ENCODE data around the gene TMEM175. TPM values are rescaled to one million over a fixed set of nuclear protein-coding genes. Genes with fewer than 3 reads are reported as not detected.

The TMEM175 gene
- total and polyA plus RNA-seq, 9 of the 15 experiments (the other 6 are each of a cell fraction or from before 2014, with no cell fraction given): 0.13 to 30.9 (median 9.4) TPM

GRCh38 chr4:931960-932712, at the start of gene TMEM175, which contains the start of gene GAK (continued):
- TF ChIP-seq, protein P1, sequence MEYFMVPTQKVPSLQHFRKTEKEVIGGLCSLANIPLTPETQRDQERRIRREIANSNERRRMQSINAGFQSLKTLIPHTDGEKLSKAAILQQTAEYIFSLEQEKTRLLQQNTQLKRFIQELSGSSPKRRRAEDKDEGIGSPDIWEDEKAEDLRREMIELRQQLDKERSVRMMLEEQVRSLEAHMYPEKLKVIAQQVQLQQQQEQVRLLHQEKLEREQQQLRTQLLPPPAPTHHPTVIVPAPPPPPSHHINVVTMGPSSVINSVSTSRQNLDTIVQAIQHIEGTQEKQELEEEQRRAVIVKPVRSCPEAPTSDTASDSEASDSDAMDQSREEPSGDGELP (CRISPR knock-in tag; IDR thresholded peaks at IDR 0.05; ENCODE audit: borderline replicate concordance): peak; percentile 77; the same call in 1 of the 2 replicates
- TF ChIP-seq RBM14 (IDR thresholded peaks at IDR 0.05; ENCODE audit: borderline replicate concordance, insufficient read depth, low read depth, low read length) (no peak), CREB1 (IDR thresholded peaks at IDR 0.05) (peak; percentile 99), CREB1 (CRISPR knock-in tag; IDR thresholded peaks at IDR 0.05) (peak; percentile 98), SAFB (IDR thresholded peaks at IDR 0.05; ENCODE audit: borderline replicate concordance, low read depth, low read length) (no peak), NFIX (CRISPR knock-in tag; IDR thresholded peaks at IDR 0.05; ENCODE audit: low read depth) (no peak), KLF16 (IDR thresholded peaks at IDR 0.05) (no peak), ZNF830 (CRISPR knock-in tag; IDR thresholded peaks at IDR 0.05) (no peak), POU5F1 (IDR thresholded peaks at IDR 0.05; ENCODE audit: borderline replicate concordance, low read depth, low read length, partially characterized antibody) (peak; percentile 51), CCNT2 (IDR thresholded peaks at IDR 0.05; ENCODE audit: borderline replicate concordance, extremely low read depth, insufficient read length, low read depth, low read length) (peak; percentile 71), ETS1 (conservative IDR thresholded peaks at IDR 0.05; ENCODE audit: control insufficient read depth, low read depth, low read length) (peak; percentile 77), ZSCAN29 (IDR thresholded peaks at IDR 0.05) (no peak), ZNF518B (CRISPR knock-in tag; IDR thresholded peaks at IDR 0.05) (no peak), PHB (CRISPR knock-in tag; IDR thresholded peaks at IDR 0.05) (no peak), MAZ (CRISPR knock-in tag; conservative IDR thresholded peaks at IDR 0.05 in 1 of 2, IDR thresholded peaks at IDR 0.05 in 1 of 2) (peak; percentile 62 to 64), MCM3 (IDR thresholded peaks at IDR 0.05) (no peak), FOXA1 (IDR thresholded peaks at IDR 0.05; ENCODE audit: borderline replicate concordance) (no peak), E2F3 (CRISPR knock-in tag; IDR thresholded peaks at IDR 0.05) (peak; percentile 92), ZNF764 (CRISPR knock-in tag; IDR thresholded peaks at IDR 0.05; ENCODE audit: low read depth) (no peak)
- TF ChIP-seq, protein P2, sequence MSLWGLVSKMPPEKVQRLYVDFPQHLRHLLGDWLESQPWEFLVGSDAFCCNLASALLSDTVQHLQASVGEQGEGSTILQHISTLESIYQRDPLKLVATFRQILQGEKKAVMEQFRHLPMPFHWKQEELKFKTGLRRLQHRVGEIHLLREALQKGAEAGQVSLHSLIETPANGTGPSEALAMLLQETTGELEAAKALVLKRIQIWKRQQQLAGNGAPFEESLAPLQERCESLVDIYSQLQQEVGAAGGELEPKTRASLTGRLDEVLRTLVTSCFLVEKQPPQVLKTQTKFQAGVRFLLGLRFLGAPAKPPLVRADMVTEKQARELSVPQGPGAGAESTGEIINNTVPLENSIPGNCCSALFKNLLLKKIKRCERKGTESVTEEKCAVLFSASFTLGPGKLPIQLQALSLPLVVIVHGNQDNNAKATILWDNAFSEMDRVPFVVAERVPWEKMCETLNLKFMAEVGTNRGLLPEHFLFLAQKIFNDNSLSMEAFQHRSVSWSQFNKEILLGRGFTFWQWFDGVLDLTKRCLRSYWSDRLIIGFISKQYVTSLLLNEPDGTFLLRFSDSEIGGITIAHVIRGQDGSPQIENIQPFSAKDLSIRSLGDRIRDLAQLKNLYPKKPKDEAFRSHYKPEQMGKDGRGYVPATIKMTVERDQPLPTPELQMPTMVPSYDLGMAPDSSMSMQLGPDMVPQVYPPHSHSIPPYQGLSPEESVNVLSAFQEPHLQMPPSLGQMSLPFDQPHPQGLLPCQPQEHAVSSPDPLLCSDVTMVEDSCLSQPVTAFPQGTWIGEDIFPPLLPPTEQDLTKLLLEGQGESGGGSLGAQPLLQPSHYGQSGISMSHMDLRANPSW (CRISPR knock-in tag; IDR thresholded peaks at IDR 0.05): no peak

Data from K562 (cell line).